Heart right ventricle (tissue), 16 donors: ENCODE data around the gene GCK. TPM values are rescaled to one million over a fixed set of nuclear protein-coding genes. Genes with fewer than 3 reads are reported as not detected.
A peak's percentile ranks its signal among the peaks of the same experiment; 100 is the strongest.

Experiments used
- ATAC-seq, 8 donors: fragments of 200-7000 bp; cut with Tn5 transposase; one replicate each; pipeline ENCODE4 v1.9.1; 2020; ENCODE audit warnings: mild to moderate bottlenecking in 8 of 8, moderate library complexity in 8 of 8, moderate number of reproducible peaks in 1 of 8
- DNase-seq, 2 donors: peaks; one replicate each; pipeline ENCODE4 v3.0.0-alpha.2; 2020
- H3K27ac ChIP-seq, 10 donors: fragments of 200-600 bp; sonication (generic) in 2 of 10; one replicate each; pipeline versions ENCODE4 v1.5.0 to v1.8.0; 2020 to 2022; ENCODE audit warnings: mild to moderate bottlenecking in 3 of 10
- H3K27me3 ChIP-seq, 7 donors: fragments of 200-600 bp; one replicate each; pipeline ENCODE4 v1.8.0; 2021 to 2022; ENCODE audit warnings: mild to moderate bottlenecking in 2 of 7
- H3K36me3 ChIP-seq, 9 donors: fragments of 200-600 bp; sonication (generic) in 1 of 9; one replicate each; pipeline versions ENCODE4 v1.5.0 to v1.8.0; 2020 to 2022; ENCODE audit warnings: mild to moderate bottlenecking in 2 of 9
- H3K4me1 ChIP-seq, 9 donors: fragments of 200-600 bp; sonication (generic) in 1 of 9; one replicate each; pipeline versions ENCODE4 v1.5.0 to v1.8.0; 2020 to 2022; ENCODE audit warnings: mild to moderate bottlenecking in 4 of 9
- H3K4me3 ChIP-seq, 10 donors: fragments of 200-600 bp; sonication (generic) in 2 of 10; one replicate each; pipeline versions ENCODE4 v1.5.0 to v1.8.0; 2020 to 2022; ENCODE audit warnings: mild to moderate bottlenecking in 7 of 10, moderate library complexity in 2 of 10
- H3K9me3 ChIP-seq, 11 donors: fragments of 200-600 bp in 10 of 11; sonication (generic) in 2 of 11; one replicate each; pipeline versions ENCODE4 v1.5.0 to v1.8.0; 2013 to 2022; ENCODE audit warnings: mild to moderate bottlenecking in 2 of 11, control low read depth in 1 of 11, moderate library complexity in 1 of 11
- CTCF ChIP-seq, 9 donors: fragments of 200-600 bp; sonication (generic) in 2 of 9; IDR thresholded peaks; one replicate each; pipeline versions ENCODE4 v1.5.0 to v1.8.0; 2021 to 2022; ENCODE audit warnings: antibody characterized with exemption in 9 of 9, mild to moderate bottlenecking in 5 of 9, moderate library complexity in 1 of 9
- WGBS, 2 donors: extraction: QIAGEN DNeasy Blood & Tissue Kit; methylation state at CpG; one replicate each; pipeline ENCODE4 v1.1.7; 2013; ENCODE audit warnings: inconsistent platforms in 1 of 2; 5-methylcytosine and 5-hydroxymethylcytosine counted together
- intact Hi-C, 10 donors: fragments of 100-400 bp; cut with DNase I; formaldehyde crosslinking; loops; one replicate each; pipeline versions ENCODE4 v1.11.1 to v1.14.2; 2022
- polyA plus RNA-seq, 2 donors: library from polyadenylated mRNA; stranded (reverse); fragments of 200-250 nt; gene quantifications; one replicate each; pipeline ENCODE4 v1.2.3, GENCODE V29; 2013
- total RNA-seq, 10 donors: library from RNA; stranded (reverse); fragmentation: NEBNext Ultra II Directional in 3 of 10; extraction: Animal tissue kit (Norgen Biotek cat#: 25700) in 3 of 10; gene quantifications; one replicate each; pipeline versions ENCODE4 v1.2.1 to v1.2.4, GENCODE V29; 2021 to 2023
- donor health status: Arrhythmogenic right ventricular cardiomyopathy.
- donor health status: ischemic (EF 13 %, LVEDD 7.1; RV severe dilation, severe dysfunction).
- donor health status: healthy with polysubstance abuse.
- donor health status: DM: no; HTN: yes; CAD: no.
- donor health status: DM: no; HTN: no; CAD: no.
- donor health status: ischemic (EF 25% LVEDD 6.9; RV normal size, moderate dysfunction).
- donor health status: ischemic (EF 25% LVEDD 5.7; RV mildly dilated, moderate dysfunction).
- donor health status: healthy.
- donor health status: DM: yes; HTN: yes; CAD: no.
- donor health status: Ischemic cardiomyopathy.
- donor health status: ischemic (EF 35%, LVEDD 5.7; RV mildly dilated, moderate dysfunction).
- donor health status: nonischemic (EF 11% LVEDD 7.7; RV severe dilation, severe dysfunction).
- donor health status: DM: yes; HTN: yes; CAD: no.
- donor health status: PGD.
- donor health status: ischemic (EF 29% LVEDD 5.4; RV normal size, mild dysfunction).
- donor health status: nonischemic (EF 23%, LVEDD 6.1; RV moderate dilation, normal function).

Gene GCK
- total and polyA plus RNA-seq, 12 donors, result 0.50 to 6.0 (median 1.5) TPM

- H3K27ac ChIP-seq, result no peak overlapping the region
- 77 to 78% methylated on average over 8 of the region's 8 CpGs for WGBS, 2 donors
- H3K9me3 ChIP-seq, result no peaks in the 10 kb centered on the region
- peaks cover 0 to 35% (median 12%) of the 10 kb centered on the region in 9 donors for H3K36me3 ChIP-seq
- peaks cover 0 to 5% (median 0%) of the 10 kb centered on the region in 9 donors for H3K4me1 ChIP-seq
- H3K4me3 ChIP-seq, result no peak overlapping the region
- TF ChIP-seq CTCF (IDR thresholded peaks at IDR 0.05), result no peak
- no peaks in the 10 kb centered on the region for H3K27me3 ChIP-seq
- peak in 1 of 2 donors; percentile 7 for DNase-seq
- intact Hi-C loops, result no loop called here
- ATAC-seq, result peak in 1 of 8 donors; percentile 1
These were observed 26.8 kb upstream of the GCK start for GRCh38 chr7:44216019-44216418.

- Histone ChIP-seq H3K36me3 (peaks cover 0 to 40% (median 15%) of the 10 kb centered on the region in 9 donors), H3K9me3 (no peaks in the 10 kb centered on the region), H3K27ac (no peak overlapping the region), H3K4me1 (peaks cover 0 to 5% (median 0%) of the 10 kb centered on the region in 9 donors), H3K4me3 (no peak overlapping the region), H3K27me3 (no peaks in the 10 kb centered on the region)
- no peak for DNase-seq
- ATAC-seq, result no peak
- intact Hi-C loops, result no loop called here
- 86 to 87% methylated on average over 7 of the region's 7 CpGs for WGBS, 2 donors
- TF ChIP-seq CTCF (IDR thresholded peaks at IDR 0.05), result no peak
These were observed 26.3 kb upstream of the GCK start for GRCh38 chr7:44215531-44215930.

- H3K27ac ChIP-seq, result no peak overlapping the region
These were observed 24.7 kb upstream of the GCK start for GRCh38 chr7:44213877-44214388.

DNA sequence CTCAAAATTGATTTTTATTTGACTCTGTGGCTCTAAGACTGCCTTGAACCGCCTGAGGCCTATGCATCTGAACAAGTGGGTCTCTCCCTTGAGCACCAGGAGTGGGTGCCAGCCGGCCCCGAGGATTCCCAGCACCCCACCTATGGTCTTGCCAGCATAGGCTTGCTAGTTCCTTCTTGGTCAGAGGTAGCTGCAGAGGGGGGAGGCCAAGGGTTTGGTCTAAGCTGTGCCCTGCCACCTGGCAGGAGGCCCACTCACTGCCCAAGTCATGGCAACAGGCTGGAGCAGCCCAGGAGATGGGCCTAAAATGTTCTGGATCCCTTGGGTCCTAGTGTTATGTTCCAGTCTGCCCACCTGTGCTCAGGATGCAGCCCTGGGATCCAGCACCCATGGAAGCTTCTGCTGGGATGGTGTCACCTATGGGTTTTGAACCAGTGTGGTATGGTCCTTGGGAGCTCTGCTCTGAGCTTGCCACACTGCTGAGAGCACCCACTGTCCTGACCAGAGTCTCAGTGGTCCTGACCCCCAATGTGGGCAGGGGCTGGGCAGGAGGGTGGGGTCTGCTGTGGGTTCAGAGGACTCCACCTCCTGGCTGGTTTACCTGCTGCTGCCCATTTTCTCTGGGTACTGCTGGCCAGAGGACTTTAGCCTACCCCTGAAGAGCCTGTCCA lies 24.1 kb upstream of the GCK start:
- Histone ChIP-seq H3K4me3 (no peak overlapping the region), H3K9me3 (no peaks in the 10 kb centered on the region), H3K36me3 (peaks cover 0 to 62% (median 35%) of the 10 kb centered on the region in 9 donors), H3K27ac (no peak overlapping the region), H3K4me1 (peaks cover 0 to 5% (median 0%) of the 10 kb centered on the region in 9 donors), H3K27me3 (no peaks in the 10 kb centered on the region)
- TF ChIP-seq CTCF (IDR thresholded peaks at IDR 0.05), result no peak
- peak in 2 of 8 donors; percentile 6 to 9 for ATAC-seq
- 90 to 94% methylated on average over 3 of the region's 3 CpGs for WGBS, 2 donors
- intact Hi-C loops, result no loop called here
- DNase-seq, result peak in 1 of 2 donors; percentile 10

More at GRCh38 chr7:44213877-44214388, 24.7 kb upstream of the GCK start:
- no peak for TF ChIP-seq CTCF (IDR thresholded peaks at IDR 0.05)
- H3K9me3 ChIP-seq, result no peaks in the 10 kb centered on the region
- H3K36me3 ChIP-seq, result peaks cover 0 to 56% (median 30%) of the 10 kb centered on the region in 9 donors
- H3K4me3 ChIP-seq, result no peak overlapping the region
- 79 to 81% methylated on average over 9 of the region's 9 CpGs for WGBS, 2 donors
- H3K27me3 ChIP-seq, result no peaks in the 10 kb centered on the region
- ATAC-seq (peak in 3 of 8 donors; percentile 1 to 4 (median 2)), DNase-seq (peak in 1 of 2 donors; percentile 8)
- peaks cover 0 to 5% (median 0%) of the 10 kb centered on the region in 9 donors for H3K4me1 ChIP-seq
- intact Hi-C loops, result no loop called here
